Stimulated activated naive B cell treated with anti-CD40 and anti-IgM and Interleukin-4, amounts not matched to agents 10 μg/mL and 1 μg/mL and 100 μg/mL, for 72 hours (primary cell): ENCODE measurements around the gene CTPS2.
"Not testable (repeated sequence)": the region's sequence is repeated elsewhere in the genome, so short reads cannot be mapped to it uniquely, and the experiment has no call there.

ENCODE experiments used
- ATAC-seq, 2 donors: fragments of 150-1000 bp; cut with Tn5 transposase; replicated peaks; 2 replicates each; pipeline ENCODE4 v1.10.0; 2021; ENCODE audit warnings: moderate library complexity in 1 of 2
- DNase-seq: peaks from one replicate; pipeline ENCODE4 v3.0.0; 2021
- H3K27ac Mint-ChIP-seq: one replicate; pipeline ENCODE4 v1.8.0; 2022; ENCODE audit warnings: mild to moderate bottlenecking, mixed read lengths
- H3K27me3 Mint-ChIP-seq, 2 donors: one replicate each; pipeline ENCODE4 v1.8.0; 2022; ENCODE audit warnings: mixed read lengths in 2 of 2
- H3K36me3 Mint-ChIP-seq, 2 donors: one replicate each; pipeline ENCODE4 v1.8.0; 2022; ENCODE audit warnings: mixed read lengths in 2 of 2, mild to moderate bottlenecking in 1 of 2
- H3K4me1 Mint-ChIP-seq, 2 donors: one replicate each; pipeline ENCODE4 v1.8.0; 2022; ENCODE audit warnings: mixed read lengths in 2 of 2, mild to moderate bottlenecking in 1 of 2
- H3K4me3 Mint-ChIP-seq, 2 donors: one replicate each; pipeline ENCODE4 v1.8.0; 2022; ENCODE audit warnings: mild to moderate bottlenecking in 2 of 2, mixed read lengths in 2 of 2, moderate library complexity in 1 of 2
- H3K9me3 Mint-ChIP-seq, 2 donors: one replicate each; pipeline ENCODE4 v1.8.0; 2022; ENCODE audit warnings: mixed read lengths in 2 of 2, mild to moderate bottlenecking in 1 of 2

The CTPS2 gene

GRCh38 chrX:16628946-16629595 is 83.4 kb downstream of the CTPS2 start:
- Mint-ChIP-seq H3K36me3 (peaks cover 4 to 8% of the 10 kb centered on the region in 2 donors), H3K9me3 (no peaks in the 10 kb centered on the region), H3K27ac (no peak overlapping the region), H3K4me3 (peak overlapping the region in 1 of 2 donors; percentile 8), H3K4me1 (no peaks in the 10 kb centered on the region), H3K27me3 (peaks cover 0 to 18% of the 10 kb centered on the region in 2 donors)
- DNase-seq, result no peak
- ATAC-seq, result no peak

- not testable (repeated sequence) for H3K4me3 Mint-ChIP-seq, H3K36me3 Mint-ChIP-seq, DNase-seq, ATAC-seq, H3K27ac Mint-ChIP-seq, H3K9me3 Mint-ChIP-seq, H3K4me1 Mint-ChIP-seq
- peaks cover 0 to 18% of the 10 kb centered on the region in 2 donors for H3K27me3 Mint-ChIP-seq
Measured at GRCh38 chrX:16628511-16628910, 84.0 kb downstream of the CTPS2 start.

- Mint-ChIP-seq H3K36me3 (peaks cover 10 to 17% of the 10 kb centered on the region in 2 donors), H3K27me3 (no peaks in the 10 kb centered on the region), H3K4me1 (no peaks in the 10 kb centered on the region), H3K9me3 (peaks cover 0 to 2% of the 10 kb centered on the region in 2 donors), H3K4me3 (no peak overlapping the region), H3K27ac (no peak overlapping the region)
- DNase-seq, result no peak
- no peak for ATAC-seq
Measured at GRCh38 chrX:16619024-16619423, 93.4 kb downstream of the CTPS2 start.

- H3K27ac Mint-ChIP-seq, result no peak overlapping the region
Measured at GRCh38 chrX:16618422-16618821, 94.0 kb downstream of the CTPS2 start.

GRCh38 chrX:16617382-16617781 is 95.1 kb downstream of the CTPS2 start:
- H3K27me3 Mint-ChIP-seq, result no peaks in the 10 kb centered on the region
- no peak overlapping the region for H3K27ac Mint-ChIP-seq
- peaks cover 16 to 26% of the 10 kb centered on the region in 2 donors for H3K36me3 Mint-ChIP-seq
- H3K4me1 Mint-ChIP-seq, result no peaks in the 10 kb centered on the region
- ATAC-seq, result no peak
- no peak for DNase-seq
- H3K4me3 Mint-ChIP-seq, result no peak overlapping the region
- peaks cover 0 to 2% of the 10 kb centered on the region in 2 donors for H3K9me3 Mint-ChIP-seq

More at GRCh38 chrX:16618422-16618821, 94.0 kb downstream of the CTPS2 start:
- DNase-seq, result no peak
- Mint-ChIP-seq H3K27me3 (no peaks in the 10 kb centered on the region), H3K4me1 (no peaks in the 10 kb centered on the region), H3K9me3 (peaks cover 0 to 2% of the 10 kb centered on the region in 2 donors), H3K4me3 (no peak overlapping the region), H3K36me3 (peaks cover 12 to 22% of the 10 kb centered on the region in 2 donors)
- ATAC-seq, result no peak

GRCh38 chrX:16612257-16612897 is 100.1 kb downstream of the CTPS2 start:
- Mint-ChIP-seq H3K9me3 (peaks cover 2 to 4% of the 10 kb centered on the region in 2 donors), H3K36me3 (peaks cover 15 to 20% of the 10 kb centered on the region in 2 donors), H3K27me3 (no peaks in the 10 kb centered on the region), H3K4me1 (no peaks in the 10 kb centered on the region), H3K27ac (no peak overlapping the region), H3K4me3 (no peak overlapping the region)
- DNase-seq (no peak), ATAC-seq (no peak)

- not testable (repeated sequence) for H3K4me1 Mint-ChIP-seq, H3K27ac Mint-ChIP-seq, DNase-seq, H3K27me3 Mint-ChIP-seq, ATAC-seq, H3K9me3 Mint-ChIP-seq, H3K4me3 Mint-ChIP-seq
- peaks cover 16 to 18% of the 10 kb centered on the region in 2 donors for H3K36me3 Mint-ChIP-seq
Measured at GRCh38 chrX:16610654-16611053, 101.8 kb downstream of the CTPS2 start.

- ATAC-seq (no peak), DNase-seq (no peak)
- no peaks in the 10 kb centered on the region for H3K4me1 Mint-ChIP-seq
- H3K27ac Mint-ChIP-seq, result no peak overlapping the region
- peaks cover 2 to 4% of the 10 kb centered on the region in 2 donors for H3K9me3 Mint-ChIP-seq
- H3K36me3 Mint-ChIP-seq, result peaks cover 16 to 18% of the 10 kb centered on the region in 2 donors
- no peak overlapping the region for H3K4me3 Mint-ChIP-seq
- no peaks in the 10 kb centered on the region for H3K27me3 Mint-ChIP-seq
Measured at GRCh38 chrX:16610121-16610621, 102.3 kb downstream of the CTPS2 start.

- no peak overlapping the region for H3K27ac Mint-ChIP-seq
- peaks cover 0 to 1% of the 10 kb centered on the region in 2 donors for H3K4me1 Mint-ChIP-seq
- peaks cover 2 to 4% of the 10 kb centered on the region in 2 donors for H3K9me3 Mint-ChIP-seq
- DNase-seq, result no peak
- ATAC-seq, result no peak
- H3K4me3 Mint-ChIP-seq, result no peak overlapping the region
- H3K27me3 Mint-ChIP-seq, result no peaks in the 10 kb centered on the region
- peaks cover 4 to 11% of the 10 kb centered on the region in 2 donors for H3K36me3 Mint-ChIP-seq
Measured at GRCh38 chrX:16606142-16606720, 106.2 kb downstream of the CTPS2 start.

GRCh38 chrX:16604337-16604736 is 108.1 kb downstream of the CTPS2 start:
- no peaks in the 10 kb centered on the region for H3K27me3 Mint-ChIP-seq

GRCh38 chrX:16603822-16604221 is 108.6 kb downstream of the CTPS2 start:
- Mint-ChIP-seq H3K36me3 (peaks cover 0 to 6% of the 10 kb centered on the region in 2 donors), H3K27ac (no peak overlapping the region), H3K9me3 (no peaks in the 10 kb centered on the region), H3K4me1 (peaks cover 0 to 1% of the 10 kb centered on the region in 2 donors), H3K4me3 (no peak overlapping the region), H3K27me3 (no peaks in the 10 kb centered on the region)
- no peak for ATAC-seq
- DNase-seq, result no peak

More at GRCh38 chrX:16604337-16604736, 108.1 kb downstream of the CTPS2 start:
- Mint-ChIP-seq H3K4me3 (no peak overlapping the region), H3K9me3 (no peaks in the 10 kb centered on the region), H3K4me1 (peaks cover 0 to 1% of the 10 kb centered on the region in 2 donors), H3K36me3 (peaks cover 0 to 6% of the 10 kb centered on the region in 2 donors), H3K27ac (no peak overlapping the region)
- DNase-seq (no peak), ATAC-seq (no peak)

- H3K4me1 Mint-ChIP-seq, H3K36me3 Mint-ChIP-seq, H3K27ac Mint-ChIP-seq, H3K9me3 Mint-ChIP-seq, ATAC-seq, H3K27me3 Mint-ChIP-seq, DNase-seq, H3K4me3 Mint-ChIP-seq: not testable (repeated sequence)
Measured at GRCh38 chrX:16603235-16603634, 109.2 kb downstream of the CTPS2 start.

GRCh38 chrX:16601885-16602284 is 110.6 kb downstream of the CTPS2 start:
- Mint-ChIP-seq H3K4me3 (no peak overlapping the region), H3K27me3 (no peaks in the 10 kb centered on the region), H3K27ac (no peak overlapping the region), H3K36me3 (peaks cover 4 to 6% of the 10 kb centered on the region in 2 donors), H3K9me3 (peaks cover 2 to 3% of the 10 kb centered on the region in 2 donors), H3K4me1 (peaks cover 0 to 1% of the 10 kb centered on the region in 2 donors)
- ATAC-seq, result no peak
- no peak for DNase-seq

- no peak for ATAC-seq
- H3K27me3 Mint-ChIP-seq, result no peaks in the 10 kb centered on the region
- peaks cover 0 to 1% of the 10 kb centered on the region in 2 donors for H3K4me1 Mint-ChIP-seq
- H3K9me3 Mint-ChIP-seq, result peaks cover 2 to 3% of the 10 kb centered on the region in 2 donors
- H3K27ac Mint-ChIP-seq, result no peak overlapping the region
- no peak for DNase-seq
- H3K36me3 Mint-ChIP-seq, result peaks cover 16 to 17% of the 10 kb centered on the region in 2 donors
- no peak overlapping the region for H3K4me3 Mint-ChIP-seq
Measured at GRCh38 chrX:16594490-16594889, 118.0 kb downstream of the CTPS2 start.
